Measurements from ENCODE around the gene CLIP2. TPM values are rescaled to one million over a fixed set of nuclear protein-coding genes. Genes with fewer than 3 reads are reported as not detected.
A peak's percentile ranks its signal among the peaks of the same experiment; 100 is the strongest.

CLIP2 gene
- total RNA-seq, 2 experiments from 2014 or later = 3.6 to 6.3 TPM

GRCh38 chr7:74275401-74275881 lies 13.8 kb upstream of the CLIP2 start:
- TF ChIP-seq EZH2phosphoT487 (IDR thresholded peaks at IDR 0.05; ENCODE audit: borderline replicate concordance, low read depth, low read length) = no peak
- TF ChIP-seq, protein P1, sequence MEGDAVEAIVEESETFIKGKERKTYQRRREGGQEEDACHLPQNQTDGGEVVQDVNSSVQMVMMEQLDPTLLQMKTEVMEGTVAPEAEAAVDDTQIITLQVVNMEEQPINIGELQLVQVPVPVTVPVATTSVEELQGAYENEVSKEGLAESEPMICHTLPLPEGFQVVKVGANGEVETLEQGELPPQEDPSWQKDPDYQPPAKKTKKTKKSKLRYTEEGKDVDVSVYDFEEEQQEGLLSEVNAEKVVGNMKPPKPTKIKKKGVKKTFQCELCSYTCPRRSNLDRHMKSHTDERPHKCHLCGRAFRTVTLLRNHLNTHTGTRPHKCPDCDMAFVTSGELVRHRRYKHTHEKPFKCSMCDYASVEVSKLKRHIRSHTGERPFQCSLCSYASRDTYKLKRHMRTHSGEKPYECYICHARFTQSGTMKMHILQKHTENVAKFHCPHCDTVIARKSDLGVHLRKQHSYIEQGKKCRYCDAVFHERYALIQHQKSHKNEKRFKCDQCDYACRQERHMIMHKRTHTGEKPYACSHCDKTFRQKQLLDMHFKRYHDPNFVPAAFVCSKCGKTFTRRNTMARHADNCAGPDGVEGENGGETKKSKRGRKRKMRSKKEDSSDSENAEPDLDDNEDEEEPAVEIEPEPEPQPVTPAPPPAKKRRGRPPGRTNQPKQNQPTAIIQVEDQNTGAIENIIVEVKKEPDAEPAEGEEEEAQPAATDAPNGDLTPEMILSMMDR (conservative IDR thresholded peaks at IDR 0.05; ENCODE audit: low read length) = peak; percentile 75
- no peaks in the 10 kb centered on the region for H4K20me1 ChIP-seq (ENCODE audit: insufficient read depth, low read length)
- no peak overlapping the region for H3K4me2 ChIP-seq (ENCODE audit: low read length)
- no peaks in the 10 kb centered on the region for H3K9me3 ChIP-seq (ENCODE audit: low read length)
- no peak overlapping the region for H3K4me3 ChIP-seq (ENCODE audit: low read depth, low read length, poor library complexity, severe bottlenecking)
- peak overlapping the region; percentile 23 for H3K27ac ChIP-seq (ENCODE audit: low read depth, low read length, poor library complexity, severe bottlenecking)
- intact Hi-C loops (cut with micrococcal nuclease; ENCODE audit: unreplicated experiment) = loop anchor here (2.0 kb wide), 1 partner anchor 125 kb away; no protein-coding TSS in a partner anchor
- H3K4me1 ChIP-seq (ENCODE audit: insufficient read depth, low read length, poor library complexity, severe bottlenecking) = peaks cover 58% of the 10 kb centered on the region
- no peak overlapping the region for H2AFZ ChIP-seq (ENCODE audit: low read length)
- no peaks in the 10 kb centered on the region for H3K36me3 ChIP-seq (ENCODE audit: insufficient read depth, low read length)
- H3K79me2 ChIP-seq (ENCODE audit: insufficient read depth, low read depth, low read length) = no peaks in the 10 kb centered on the region
- POLR2A ChIA-PET = interaction anchor here (0.7 to 0.9 kb wide), 4 partner anchors 9 to 196 kb away, joined by 3 to 5 read pairs (median 4); no protein-coding TSS in a partner anchor
- no peaks in the 10 kb centered on the region for H3K9me2 ChIP-seq (ENCODE audit: insufficient read depth, low read length)
- peak; percentile 58 for DNase-seq (ENCODE audit: low spot score)
- no TSS peak for BruUV-seq (replicated peaks)
- CTCF ChIA-PET (ENCODE audit: unreplicated experiment) = interaction anchor here (1.4 kb wide), 1 partner anchor 126 kb away, joined by 9 read pairs; no protein-coding TSS in a partner anchor

- no peak overlapping the region for H3K4me2 ChIP-seq (ENCODE audit: low read length)
- DNase-seq (ENCODE audit: low spot score) = no peak
- H4K20me1 ChIP-seq (ENCODE audit: insufficient read depth, low read length) = no peaks in the 10 kb centered on the region
- no peak overlapping the region for H2AFZ ChIP-seq (ENCODE audit: low read length)
- H3K4me3 ChIP-seq (ENCODE audit: low read depth, low read length, poor library complexity, severe bottlenecking) = no peak overlapping the region
- BruUV-seq (replicated peaks) = no TSS peak
- TF ChIP-seq, protein P1 (conservative IDR thresholded peaks at IDR 0.05; ENCODE audit: low read length) = no peak
- no peak for TF ChIP-seq EZH2phosphoT487 (IDR thresholded peaks at IDR 0.05; ENCODE audit: borderline replicate concordance, low read depth, low read length)
- H3K36me3 ChIP-seq (ENCODE audit: insufficient read depth, low read length) = no peaks in the 10 kb centered on the region
- ChIA-PET POLR2A (interaction anchor here (0.7 kb wide), 1 partner anchor 351 kb away, joined by 3 read pairs; no protein-coding TSS in a partner anchor), CTCF (ENCODE audit: unreplicated experiment) (no interaction called here)
- H3K79me2 ChIP-seq (ENCODE audit: insufficient read depth, low read depth, low read length) = no peaks in the 10 kb centered on the region
- no peaks in the 10 kb centered on the region for H3K9me3 ChIP-seq (ENCODE audit: low read length)
- no peak overlapping the region for H3K27ac ChIP-seq (ENCODE audit: low read depth, low read length, poor library complexity, severe bottlenecking)
- H3K4me1 ChIP-seq (ENCODE audit: insufficient read depth, low read length, poor library complexity, severe bottlenecking) = peaks cover 45% of the 10 kb centered on the region
- no peaks in the 10 kb centered on the region for H3K9me2 ChIP-seq (ENCODE audit: insufficient read depth, low read length)
- intact Hi-C loops (cut with micrococcal nuclease; ENCODE audit: unreplicated experiment) = no loop called here
Observed at GRCh38 chr7:74277636-74278035, 11.6 kb upstream of the CLIP2 start.

DNA sequence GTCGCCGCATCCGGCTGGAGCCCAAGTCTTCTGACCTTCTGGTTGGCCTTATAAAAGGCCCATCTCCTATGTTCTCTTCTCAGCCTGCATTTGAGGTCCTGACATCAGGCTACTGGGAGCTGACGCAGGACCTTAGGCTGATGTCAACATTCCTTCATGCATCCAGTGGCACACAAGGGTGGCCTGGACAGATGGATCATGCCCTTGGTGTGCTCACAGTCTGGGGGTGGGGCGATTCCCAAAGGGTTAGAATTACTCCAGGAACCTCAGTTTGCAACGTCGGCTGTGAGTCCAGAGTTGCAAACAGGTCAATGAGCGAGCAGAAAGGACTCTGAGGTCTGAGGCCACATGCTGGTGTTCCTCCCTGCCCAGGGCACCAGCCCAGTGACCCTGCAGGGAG lies 8.2 kb upstream of the CLIP2 start:
- DNase-seq (ENCODE audit: low spot score) = no peak
- Histone ChIP-seq H3K4me1 (ENCODE audit: insufficient read depth, low read length, poor library complexity, severe bottlenecking) (peaks cover 39% of the 10 kb centered on the region), H3K36me3 (ENCODE audit: insufficient read depth, low read length) (no peaks in the 10 kb centered on the region), H3K79me2 (ENCODE audit: insufficient read depth, low read depth, low read length) (no peaks in the 10 kb centered on the region), H3K27ac (ENCODE audit: low read depth, low read length, poor library complexity, severe bottlenecking) (no peak overlapping the region), H3K4me3 (ENCODE audit: low read depth, low read length, poor library complexity, severe bottlenecking) (no peak overlapping the region), H3K4me2 (ENCODE audit: low read length) (no peak overlapping the region), H2AFZ (ENCODE audit: low read length) (no peak overlapping the region), H3K9me2 (ENCODE audit: insufficient read depth, low read length) (no peaks in the 10 kb centered on the region), H3K9me3 (ENCODE audit: low read length) (no peaks in the 10 kb centered on the region), H4K20me1 (ENCODE audit: insufficient read depth, low read length) (no peaks in the 10 kb centered on the region)
- TF ChIP-seq EZH2phosphoT487 (IDR thresholded peaks at IDR 0.05; ENCODE audit: borderline replicate concordance, low read depth, low read length) = no peak
- TF ChIP-seq, protein P1 (conservative IDR thresholded peaks at IDR 0.05; ENCODE audit: low read length) = no peak
- ChIA-PET CTCF (ENCODE audit: unreplicated experiment) (interaction anchor here (0.6 kb wide), 1 partner anchor 159 kb away, joined by 5 read pairs; no protein-coding TSS in a partner anchor), POLR2A (interaction anchor here (0.6 to 1.9 kb wide), 2 partner anchors 12 to 181 kb away, joined by 3 to 15 read pairs; no protein-coding TSS in a partner anchor)
- no TSS peak for BruUV-seq (replicated peaks)
- intact Hi-C loops (cut with micrococcal nuclease; ENCODE audit: unreplicated experiment) = no loop called here

Data from OCI-LY7 (cell line).